ENCODE data around the gene TSSK3.

- TF ChIP-seq EP300 (IDR thresholded peaks at IDR 0.05) (no peak), CTCF (IDR thresholded peaks at IDR 0.05) (no peak), POLR2AphosphoS5 (IDR thresholded peaks at IDR 0.05) (no peak), POLR2A (IDR thresholded peaks at IDR 0.05) (no peak)
These were observed 25.8 kb upstream of the TSSK3 start for GRCh38 chr1:32336591-32336932.
